Type B pancreatic cell (in vitro differentiated cells): ENCODE results near the gene ERFL. TPM values are rescaled to one million over a fixed set of nuclear protein-coding genes. Genes with fewer than 3 reads are reported as not detected.

Experiments
- DNase-seq: peaks from one replicate; pipeline ENCODE4 v3.0.0; 2021; ENCODE audit warnings: mixed read lengths; ENCODE audit not compliant: unreplicated experiment; ENCODE audit errors: extremely low spot score
- H3K27ac Mint-ChIP-seq: 2 replicates; pipeline ENCODE4 v1.8.0; 2021; ENCODE audit warnings: mild to moderate bottlenecking, mixed read lengths
- H3K27me3 Mint-ChIP-seq: 2 replicates; pipeline ENCODE4 v1.8.0; 2021; ENCODE audit warnings: mixed read lengths
- H3K36me3 Mint-ChIP-seq: 2 replicates; pipeline ENCODE4 v1.8.0; 2021; ENCODE audit warnings: mixed read lengths
- H3K4me1 Mint-ChIP-seq: one replicate; pipeline ENCODE4 v1.8.0; 2021; ENCODE audit warnings: mixed read lengths; ENCODE audit not compliant: unreplicated experiment
- H3K4me3 Mint-ChIP-seq: 2 replicates; pipeline ENCODE4 v1.8.0; 2021; ENCODE audit warnings: mild to moderate bottlenecking, mixed read lengths
- H3K9me3 Mint-ChIP-seq: 2 replicates; pipeline ENCODE4 v1.8.0; 2021; ENCODE audit warnings: mixed read lengths
- total RNA-seq: library from RNA; stranded (reverse); gene quantifications from 2 replicates; pipeline ENCODE4 v1.2.1, GENCODE V29; 2021; ENCODE audit warnings: low replicate concordance
- TF ChIP-seq, protein P1 (sequence below): fragments of 200-600 bp; sonication (generic); conservative IDR thresholded peaks from 2 replicates; pipeline ENCODE4 v1.5.0; 2021; ENCODE audit warnings: antibody characterized with exemption, mild to moderate bottlenecking

ERFL gene
- total RNA-seq, 1 donor from 2014 or later, result 0.24 TPM

DNA sequence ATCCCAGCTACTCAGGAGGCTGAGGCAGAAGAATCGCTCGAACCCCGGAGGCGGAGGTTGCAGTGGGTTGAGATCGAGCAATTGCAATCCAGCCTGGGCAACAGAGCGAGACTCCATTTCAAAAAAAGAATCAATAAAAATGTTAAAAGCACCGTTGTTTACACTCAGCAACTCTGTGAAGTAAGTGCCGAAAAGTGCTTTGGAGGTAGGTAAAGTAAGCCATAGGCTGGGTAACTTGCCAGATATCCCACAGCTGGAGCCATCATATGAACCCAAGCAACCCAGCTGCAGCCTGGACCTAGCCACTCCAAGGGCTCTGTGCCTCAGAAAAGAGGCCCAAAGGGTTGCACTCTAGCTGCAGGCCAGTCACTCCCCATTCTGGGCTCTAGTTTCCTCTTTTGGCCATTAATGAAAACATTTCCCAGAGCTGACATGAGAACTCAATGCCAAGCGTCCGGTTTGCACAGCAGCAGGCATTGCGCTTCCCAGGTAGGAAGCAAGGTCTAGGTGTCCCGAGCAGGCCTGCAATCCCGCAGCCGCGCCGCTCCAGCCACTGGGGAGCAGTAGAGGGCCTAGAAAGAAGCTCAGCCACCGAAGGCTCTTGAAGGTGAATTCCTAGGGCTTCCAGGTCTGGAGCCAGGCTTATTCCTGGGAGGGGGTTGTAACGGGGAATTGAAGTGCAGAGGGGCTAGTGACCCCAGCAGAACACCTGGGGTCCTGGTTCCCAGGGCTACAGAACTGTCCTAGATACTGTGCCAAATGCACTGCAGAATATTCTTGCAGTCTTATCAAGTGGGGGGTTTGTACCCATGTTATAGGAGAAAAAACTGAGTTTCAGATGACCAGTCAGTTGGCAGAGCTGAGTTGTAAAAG lies 55.2 kb downstream of the ERFL start:
- Mint-ChIP-seq H3K36me3 (peaks cover 11% of the 10 kb centered on the region), H3K27me3 (peaks cover 3% of the 10 kb centered on the region), H3K4me1 (peaks cover 8% of the 10 kb centered on the region), H3K27ac (peak overlapping the region; percentile 82), H3K4me3 (peak overlapping the region; percentile 20), H3K9me3 (no peaks in the 10 kb centered on the region)
- TF ChIP-seq, protein P1, sequence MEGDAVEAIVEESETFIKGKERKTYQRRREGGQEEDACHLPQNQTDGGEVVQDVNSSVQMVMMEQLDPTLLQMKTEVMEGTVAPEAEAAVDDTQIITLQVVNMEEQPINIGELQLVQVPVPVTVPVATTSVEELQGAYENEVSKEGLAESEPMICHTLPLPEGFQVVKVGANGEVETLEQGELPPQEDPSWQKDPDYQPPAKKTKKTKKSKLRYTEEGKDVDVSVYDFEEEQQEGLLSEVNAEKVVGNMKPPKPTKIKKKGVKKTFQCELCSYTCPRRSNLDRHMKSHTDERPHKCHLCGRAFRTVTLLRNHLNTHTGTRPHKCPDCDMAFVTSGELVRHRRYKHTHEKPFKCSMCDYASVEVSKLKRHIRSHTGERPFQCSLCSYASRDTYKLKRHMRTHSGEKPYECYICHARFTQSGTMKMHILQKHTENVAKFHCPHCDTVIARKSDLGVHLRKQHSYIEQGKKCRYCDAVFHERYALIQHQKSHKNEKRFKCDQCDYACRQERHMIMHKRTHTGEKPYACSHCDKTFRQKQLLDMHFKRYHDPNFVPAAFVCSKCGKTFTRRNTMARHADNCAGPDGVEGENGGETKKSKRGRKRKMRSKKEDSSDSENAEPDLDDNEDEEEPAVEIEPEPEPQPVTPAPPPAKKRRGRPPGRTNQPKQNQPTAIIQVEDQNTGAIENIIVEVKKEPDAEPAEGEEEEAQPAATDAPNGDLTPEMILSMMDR, result peak; percentile 81
- no peak for DNase-seq

DNA sequence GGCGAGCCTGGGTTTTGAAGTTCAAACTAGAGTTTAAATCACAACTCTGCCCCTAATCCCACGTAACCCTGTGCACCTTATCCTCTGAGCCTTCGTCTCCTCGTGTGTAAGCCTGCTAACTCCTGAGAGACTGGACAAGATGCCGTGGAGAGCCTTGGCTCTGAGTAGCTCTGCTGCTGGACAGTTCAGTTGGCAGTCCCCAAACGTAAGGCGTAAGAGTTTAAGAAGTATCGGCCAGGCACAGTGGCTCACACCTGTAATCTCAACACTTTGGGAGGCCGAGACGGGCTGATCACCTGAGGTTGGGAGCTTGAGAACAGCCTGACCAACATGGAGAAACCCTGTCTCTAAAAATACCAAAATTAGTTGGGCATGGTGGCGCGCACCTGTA lies 55.9 kb downstream of the ERFL start:
- Mint-ChIP-seq H3K27me3 (peaks cover 3% of the 10 kb centered on the region), H3K4me3 (no peak overlapping the region), H3K4me1 (peaks cover 10% of the 10 kb centered on the region), H3K27ac (peak overlapping the region; percentile 82), H3K9me3 (no peaks in the 10 kb centered on the region), H3K36me3 (peaks cover 15% of the 10 kb centered on the region)
- no peak for DNase-seq
- TF ChIP-seq, protein P1, result no peak

DNA sequence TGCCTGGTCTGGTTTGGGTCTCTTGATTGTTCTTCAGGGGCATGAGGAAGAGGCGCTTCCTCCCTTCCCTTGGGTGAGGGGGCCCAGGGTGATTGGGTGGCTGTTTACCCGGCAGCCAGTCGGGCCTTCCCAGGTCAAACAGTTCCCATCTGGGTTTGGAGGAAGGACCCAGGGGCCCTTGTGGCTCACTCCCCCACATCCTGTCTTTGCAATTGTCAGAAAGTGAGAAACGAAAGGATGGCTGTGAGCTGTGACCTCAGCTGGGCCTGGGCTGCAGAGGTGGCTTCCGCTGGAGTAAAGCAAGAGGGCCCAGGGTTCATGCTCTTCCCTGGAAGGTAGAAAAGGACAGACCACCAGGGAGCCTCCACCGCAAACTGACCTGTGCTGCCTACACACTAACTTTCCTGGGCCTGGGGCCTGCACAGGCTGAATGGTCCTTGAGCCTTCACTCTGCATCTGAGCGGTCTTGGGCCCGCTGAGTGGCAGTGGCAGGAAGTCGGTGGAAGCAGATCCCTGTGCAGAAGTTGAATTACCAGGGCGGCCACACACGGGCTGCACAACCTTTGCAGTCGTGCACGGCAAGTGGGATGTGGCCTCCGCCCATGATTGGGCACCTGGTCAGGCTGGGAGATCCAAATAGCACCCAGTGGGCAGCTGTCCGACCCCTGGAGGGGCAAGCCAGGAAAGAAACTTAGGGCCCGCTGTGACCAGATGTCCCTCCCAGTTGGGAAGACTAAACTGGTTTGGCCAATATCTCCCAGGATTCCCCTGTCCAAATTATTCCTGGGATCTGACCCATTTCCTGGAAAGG lies 56.5 kb downstream of the ERFL start:
- peaks cover 15% of the 10 kb centered on the region for H3K36me3 Mint-ChIP-seq
- H3K4me3 Mint-ChIP-seq, result no peak overlapping the region
- TF ChIP-seq, protein P1, result no peak
- H3K4me1 Mint-ChIP-seq, result peaks cover 10% of the 10 kb centered on the region
- H3K27ac Mint-ChIP-seq, result peak overlapping the region; percentile 82
- H3K27me3 Mint-ChIP-seq, result peaks cover 3% of the 10 kb centered on the region
- no peaks in the 10 kb centered on the region for H3K9me3 Mint-ChIP-seq
- DNase-seq, result no peak

DNA sequence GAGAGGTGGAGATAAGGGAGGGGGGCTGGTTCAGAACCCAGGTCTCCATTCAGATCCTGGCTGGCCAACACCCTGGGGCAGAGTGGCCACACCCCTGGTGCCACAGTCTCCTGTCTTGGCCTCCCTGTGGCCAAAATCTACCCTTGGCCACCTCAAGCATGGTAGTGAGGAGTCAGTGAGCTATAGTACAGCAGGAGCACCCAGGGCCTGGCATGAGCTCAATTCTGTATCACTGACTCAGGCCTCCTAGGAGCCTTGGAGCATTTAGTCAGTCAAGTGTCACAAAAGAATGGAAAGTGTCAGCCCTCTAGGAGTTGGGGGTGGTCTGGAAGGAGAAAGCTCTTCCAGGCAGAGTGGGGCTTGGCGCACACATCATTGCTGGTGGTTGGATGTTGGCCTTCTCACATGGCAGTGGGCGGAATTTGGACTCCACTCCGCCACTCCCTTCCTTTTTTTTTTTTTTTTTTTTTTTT lies 57.8 kb downstream of the ERFL start:
- TF ChIP-seq, protein P1, result no peak
- peaks cover 15% of the 10 kb centered on the region for H3K36me3 Mint-ChIP-seq
- H3K4me3 Mint-ChIP-seq, result peak overlapping the region; percentile 11
- no peaks in the 10 kb centered on the region for H3K9me3 Mint-ChIP-seq
- H3K4me1 Mint-ChIP-seq, result peaks cover 10% of the 10 kb centered on the region
- H3K27me3 Mint-ChIP-seq, result peaks cover 3% of the 10 kb centered on the region
- peak overlapping the region; percentile 78 for H3K27ac Mint-ChIP-seq
- DNase-seq, result no peak

DNA sequence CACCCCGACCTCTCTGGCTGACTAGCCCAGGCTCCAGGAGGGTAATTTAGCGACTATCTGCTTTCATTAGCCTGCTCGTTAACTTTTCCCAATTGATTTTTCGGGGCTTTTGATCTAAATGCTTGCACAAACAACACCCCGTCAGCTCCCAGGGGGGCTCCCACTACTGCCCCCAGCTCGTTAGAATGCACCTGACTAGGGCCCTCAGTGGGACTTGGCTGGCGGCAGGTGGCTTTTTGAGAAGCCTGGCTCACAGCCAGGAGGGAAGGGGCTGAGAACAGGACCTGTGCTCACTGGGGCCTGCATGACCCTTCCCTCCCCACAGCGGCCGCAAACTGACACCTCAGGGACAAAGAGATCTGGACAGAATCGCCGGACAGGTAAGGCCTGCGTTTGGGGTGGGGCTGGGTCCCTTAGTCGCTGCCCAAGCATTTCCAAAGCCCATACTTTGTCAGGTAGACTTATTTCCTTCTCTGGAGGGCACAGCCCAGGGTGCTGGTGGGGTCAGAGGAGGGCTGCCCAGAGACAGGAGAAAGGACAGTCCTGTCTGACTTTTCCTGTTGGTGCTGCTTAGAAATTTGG lies 58.8 kb downstream of the ERFL start:
- Mint-ChIP-seq H3K9me3 (no peaks in the 10 kb centered on the region), H3K4me3 (no peak overlapping the region), H3K36me3 (peaks cover 18% of the 10 kb centered on the region), H3K27ac (peak overlapping the region; percentile 66), H3K27me3 (peaks cover 3% of the 10 kb centered on the region), H3K4me1 (peaks cover 14% of the 10 kb centered on the region)
- no peak for DNase-seq
- TF ChIP-seq, protein P1, result no peak
